Measurements from ENCODE around the gene GDF7.

GDF7 gene

GRCh38 chr2:20638646-20639430, 28.1 kb upstream of the GDF7 start:
- no peak for TF ChIP-seq CTCF (IDR thresholded peaks at IDR 0.05; ENCODE audit: low read length, missing control alignments)
- no peak for DNase-seq (ENCODE audit: low read depth)

DNA sequence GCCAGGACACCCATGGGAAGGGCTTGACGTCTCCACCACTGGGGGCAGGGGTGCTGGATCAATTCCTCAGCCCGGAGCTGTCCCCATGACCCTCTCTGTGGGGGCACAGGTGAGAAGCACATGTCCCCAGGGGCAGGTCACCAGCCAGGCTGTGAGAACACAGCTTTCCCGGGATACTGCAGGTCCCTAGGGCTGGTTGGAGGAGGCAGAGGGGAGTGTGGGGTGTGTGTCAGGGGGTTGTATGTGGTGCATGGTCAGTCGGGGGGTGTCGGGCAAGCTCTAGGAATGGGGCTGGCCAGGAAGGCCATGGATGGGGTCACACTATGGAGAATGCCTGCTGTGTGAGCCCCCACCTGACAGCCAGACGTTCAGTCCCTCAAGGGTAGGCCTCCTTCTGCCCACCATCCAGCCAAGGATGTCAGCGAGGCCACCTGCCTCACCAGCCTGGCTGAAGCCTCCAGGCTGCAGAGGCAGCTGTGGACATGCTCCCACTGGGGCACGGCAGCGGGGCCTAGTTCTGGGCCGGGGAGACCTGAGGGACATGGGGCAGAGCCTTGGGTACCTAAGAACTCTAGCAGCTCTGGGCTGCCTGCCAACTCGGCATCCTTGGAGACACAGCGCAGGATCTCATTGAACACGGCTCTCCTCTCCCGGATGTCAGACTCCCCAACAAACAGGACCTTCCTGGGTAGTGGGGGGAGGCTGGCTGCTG, 26.4 kb upstream of the GDF7 start:
- no peak overlapping the region for H3K4me3 ChIP-seq (replicated peaks; ENCODE audit: low read depth, low read length)
- no peak for DNase-seq (ENCODE audit: low read depth)
- no peak for TF ChIP-seq CTCF (IDR thresholded peaks at IDR 0.05; ENCODE audit: low read length, missing control alignments)

More at GRCh38 chr2:20638646-20639430, 28.1 kb upstream of the GDF7 start:
- no peak overlapping the region for H3K4me3 ChIP-seq (replicated peaks; ENCODE audit: low read depth, low read length)

DNA sequence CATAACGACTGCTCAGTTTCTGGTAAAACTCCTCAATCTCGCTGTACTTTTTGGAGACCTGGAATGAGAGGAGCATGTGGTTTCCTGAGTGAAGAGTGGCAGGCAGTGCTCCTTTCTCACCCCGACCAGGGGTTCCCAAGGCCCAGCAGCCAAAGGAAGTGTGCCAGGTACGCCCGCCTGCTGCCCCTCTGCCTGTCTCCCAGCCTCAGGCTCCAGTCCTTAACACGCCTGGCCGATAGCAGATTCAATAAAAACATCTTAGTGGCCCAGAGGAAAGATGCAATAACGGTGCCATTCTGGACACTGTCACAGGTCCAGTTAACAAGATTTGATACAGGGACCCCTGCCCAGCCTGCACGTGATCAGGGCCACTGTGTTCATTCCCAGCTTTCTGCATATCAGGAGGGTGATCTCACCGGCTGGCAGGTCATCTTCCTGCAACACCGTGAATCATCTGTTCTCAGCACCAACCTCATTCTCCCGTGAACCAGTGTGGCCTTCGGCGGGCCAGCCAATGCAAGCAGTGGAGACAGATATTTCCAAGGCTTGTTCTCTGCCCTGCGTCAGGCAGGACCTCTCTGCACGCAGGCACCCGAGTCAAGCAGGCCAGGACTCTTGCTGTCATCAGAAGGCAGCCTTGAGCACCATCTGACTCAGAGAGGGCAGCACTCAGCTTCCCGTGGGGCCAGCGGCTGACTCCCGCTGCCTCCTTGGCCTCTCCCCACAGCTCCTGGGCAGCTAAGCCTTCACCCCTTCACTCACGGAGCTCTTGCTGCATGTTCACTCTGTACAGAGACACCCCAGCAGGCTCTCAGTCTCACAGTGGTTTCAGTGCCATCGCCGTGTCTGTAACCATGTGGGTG, 25.6 kb upstream of the GDF7 start:
- no peak for TF ChIP-seq CTCF (IDR thresholded peaks at IDR 0.05; ENCODE audit: low read length, missing control alignments)
- no peak overlapping the region for H3K4me3 ChIP-seq (replicated peaks; ENCODE audit: low read depth, low read length)
- peak; percentile 32 for DNase-seq (ENCODE audit: low read depth)

DNA sequence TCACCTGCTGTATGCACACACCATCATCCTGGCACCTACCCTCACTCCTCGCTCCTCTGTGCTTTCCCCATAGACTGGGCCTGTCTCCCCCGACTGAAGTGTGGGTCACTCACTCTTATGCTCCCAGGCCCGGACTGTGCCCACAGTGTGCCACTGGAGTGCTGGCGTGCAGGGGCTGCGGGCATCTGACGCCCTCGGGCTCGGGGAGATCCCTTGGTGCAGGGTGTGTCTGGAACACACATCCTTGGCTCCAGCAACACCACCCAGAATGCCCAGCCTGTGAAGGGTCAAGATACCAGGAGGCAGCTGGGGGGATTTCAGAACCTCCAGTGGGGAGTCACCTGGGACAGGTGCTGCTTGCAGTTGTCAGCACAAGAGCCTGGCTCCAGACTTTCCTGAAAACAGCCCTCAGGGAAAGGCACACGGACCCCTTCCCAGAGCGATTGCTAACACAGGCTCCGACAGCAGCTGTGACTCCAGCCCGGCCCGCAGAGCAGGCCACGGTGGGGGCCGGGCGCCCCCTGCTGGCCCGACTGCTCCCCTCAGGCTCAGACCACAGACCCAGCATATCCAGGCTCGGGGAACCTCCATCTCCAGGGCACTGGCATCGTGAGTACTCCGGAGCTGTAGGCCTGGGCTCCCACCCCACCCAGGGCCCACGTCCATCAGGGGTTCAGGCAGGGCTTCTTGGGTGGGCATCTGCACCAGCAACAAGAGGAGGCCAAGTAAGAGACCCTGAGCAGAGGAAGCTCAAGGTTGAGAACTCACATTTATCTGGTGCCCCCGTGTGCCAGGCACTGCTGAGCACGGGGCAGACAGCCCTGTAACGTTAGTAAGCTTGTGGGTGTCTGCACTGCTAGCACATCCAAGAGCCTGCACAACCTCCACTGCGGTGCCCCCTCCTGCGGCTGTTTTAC, 24.6 kb upstream of the GDF7 start:
- no peak overlapping the region for H3K4me3 ChIP-seq (replicated peaks; ENCODE audit: low read depth, low read length)
- TF ChIP-seq CTCF (IDR thresholded peaks at IDR 0.05; ENCODE audit: low read length, missing control alignments): peak; percentile 90
- peak; percentile 71 for DNase-seq (ENCODE audit: low read depth)

- DNase-seq (ENCODE audit: low read depth): no peak
- TF ChIP-seq CTCF (IDR thresholded peaks at IDR 0.05; ENCODE audit: low read length, missing control alignments): no peak
- no peak overlapping the region for H3K4me3 ChIP-seq (replicated peaks; ENCODE audit: low read depth, low read length)
These were observed 23.9 kb upstream of the GDF7 start for GRCh38 chr2:20643060-20643459.

DNA sequence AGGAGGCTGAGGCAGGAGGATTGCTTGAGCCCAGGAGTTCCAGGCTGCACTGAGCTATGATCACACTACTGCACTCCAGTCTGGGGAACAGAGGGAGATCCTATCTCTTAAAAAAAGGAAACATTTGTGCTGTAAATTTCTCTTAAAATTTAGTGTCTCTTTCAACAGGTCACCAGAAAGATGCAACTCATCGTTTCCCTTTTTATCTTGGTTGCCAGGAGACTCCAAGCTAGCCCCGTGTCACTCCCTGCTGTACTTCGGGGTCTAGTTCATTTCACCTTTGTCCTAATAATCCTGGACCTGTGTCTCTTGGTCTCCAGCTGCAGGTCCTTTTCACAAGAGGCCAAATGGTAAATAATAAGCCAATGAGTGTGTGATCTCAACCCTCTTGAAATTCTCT, 23.1 kb upstream of the GDF7 start:
- no peak for TF ChIP-seq CTCF (IDR thresholded peaks at IDR 0.05; ENCODE audit: low read length, missing control alignments)
- DNase-seq (ENCODE audit: low read depth): no peak

More for the DNA sequence above, 23.1 kb upstream of the GDF7 start:
- no peak overlapping the region for H3K4me3 ChIP-seq (replicated peaks; ENCODE audit: low read depth, low read length)
